SH-SY5Y (cell line): ENCODE measurements around the gene RAPGEF2.

ENCODE experiments used
- GATA2 ChIP-seq: IDR thresholded peaks from 2 replicates; pipeline ENCODE4 v1.6.1; 2011; ENCODE audit warnings: mild to moderate bottlenecking, low read depth, low read length
- GATA3 ChIP-seq: IDR thresholded peaks from 2 replicates; pipeline ENCODE4 v1.6.1; 2011; ENCODE audit warnings: low read depth, mild to moderate bottlenecking, low read length, moderate library complexity

DNA sequence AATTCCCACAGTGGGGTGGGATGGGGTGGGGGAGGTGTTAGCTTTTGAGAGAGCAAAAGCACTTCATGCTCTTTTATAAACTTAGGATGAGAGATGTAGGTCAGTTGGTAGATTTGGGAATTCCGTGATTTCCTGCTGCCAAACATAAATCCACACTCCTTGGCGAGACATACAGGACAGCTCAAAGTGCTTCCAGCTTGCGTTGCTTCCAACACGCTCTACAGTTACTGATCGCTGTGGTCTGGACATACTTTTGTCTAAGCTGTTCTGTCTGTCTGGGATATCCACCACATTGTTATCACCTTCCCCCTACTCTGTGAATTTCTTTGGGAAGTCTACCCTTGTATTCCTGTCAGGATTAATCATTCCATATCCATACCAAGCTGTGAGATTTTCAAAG, 117.5 kb downstream of the RAPGEF2 start:
- no peak for TF ChIP-seq GATA2
- no peak for TF ChIP-seq GATA3
